ENCODE results near the gene RRP7A.
"Not testable (repeated sequence)": the region's sequence is repeated elsewhere in the genome, so short reads cannot be mapped to it uniquely, and the experiment has no call there.

RRP7A gene

GRCh38 chr22:42495533-42496141, 24.0 kb downstream of the RRP7A start:
- not testable (repeated sequence) for DNase-seq (ENCODE audit: low spot score)

- DNase-seq (ENCODE audit: low spot score): no peak
Measured at GRCh38 chr22:42493393-42493792, 26.2 kb downstream of the RRP7A start.

- DNase-seq (ENCODE audit: low spot score): no peak
Measured at GRCh38 chr22:42492323-42492690, 27.3 kb downstream of the RRP7A start.

- DNase-seq (ENCODE audit: low spot score): no peak
Measured at GRCh38 chr22:42490243-42490832, 29.3 kb downstream of the RRP7A start.

- no peak for DNase-seq (ENCODE audit: low spot score)
Measured at GRCh38 chr22:42489000-42489399, 30.6 kb downstream of the RRP7A start.

- DNase-seq (ENCODE audit: low spot score): no peak
Measured at GRCh38 chr22:42484506-42484905, 35.1 kb downstream of the RRP7A start.

DNA sequence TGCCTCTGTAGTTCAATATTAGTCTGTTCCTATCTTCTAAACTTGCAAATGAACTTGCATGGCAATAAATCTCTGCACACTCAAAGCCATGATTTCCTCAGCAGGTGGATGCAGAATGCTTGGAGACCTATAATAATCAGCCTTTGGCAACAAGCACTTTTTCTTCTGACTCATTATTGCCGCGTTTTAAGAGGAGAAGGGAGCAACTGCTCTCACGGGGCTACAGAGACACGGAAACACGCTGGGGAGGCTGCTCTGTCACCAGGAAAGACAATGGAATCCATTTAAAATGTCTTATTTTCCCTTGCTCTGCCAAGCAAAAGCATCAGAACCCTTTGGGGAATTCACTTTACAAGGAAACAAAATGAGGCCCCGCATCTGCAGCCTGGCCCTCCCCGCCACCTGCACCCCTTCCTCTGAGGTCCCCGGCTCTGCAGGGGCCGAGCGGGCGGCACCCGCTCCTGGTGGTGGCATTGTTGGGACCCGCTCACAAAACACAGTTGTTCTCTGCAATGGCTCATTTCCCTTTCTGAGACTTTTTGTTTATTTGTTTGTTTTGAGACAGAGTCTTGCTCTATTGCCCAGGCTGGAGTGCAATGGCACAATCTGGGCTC, 35.9 kb downstream of the RRP7A start:
- DNase-seq (ENCODE audit: low spot score): not testable (repeated sequence)

DNA sequence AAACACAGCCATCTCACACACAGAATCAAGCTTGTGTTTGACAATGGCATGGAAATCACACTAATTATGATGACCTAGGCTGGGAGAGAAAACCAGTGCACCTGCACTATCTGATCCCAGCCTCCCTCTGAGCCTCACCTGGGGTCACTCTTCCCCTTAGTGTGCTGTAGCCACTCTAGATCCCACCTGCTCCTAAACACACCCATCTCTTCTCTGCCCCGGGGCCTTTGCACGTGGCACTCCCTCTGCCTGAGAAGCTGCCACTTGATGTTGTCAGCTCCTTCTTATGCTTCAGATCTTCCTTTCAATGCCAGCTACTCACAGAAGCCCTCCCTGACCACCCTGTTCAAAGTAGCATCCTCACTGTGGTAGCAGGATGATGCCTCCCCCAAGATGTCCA, 44.5 kb downstream of the RRP7A start:
- DNase-seq (ENCODE audit: low spot score): no peak

DNA sequence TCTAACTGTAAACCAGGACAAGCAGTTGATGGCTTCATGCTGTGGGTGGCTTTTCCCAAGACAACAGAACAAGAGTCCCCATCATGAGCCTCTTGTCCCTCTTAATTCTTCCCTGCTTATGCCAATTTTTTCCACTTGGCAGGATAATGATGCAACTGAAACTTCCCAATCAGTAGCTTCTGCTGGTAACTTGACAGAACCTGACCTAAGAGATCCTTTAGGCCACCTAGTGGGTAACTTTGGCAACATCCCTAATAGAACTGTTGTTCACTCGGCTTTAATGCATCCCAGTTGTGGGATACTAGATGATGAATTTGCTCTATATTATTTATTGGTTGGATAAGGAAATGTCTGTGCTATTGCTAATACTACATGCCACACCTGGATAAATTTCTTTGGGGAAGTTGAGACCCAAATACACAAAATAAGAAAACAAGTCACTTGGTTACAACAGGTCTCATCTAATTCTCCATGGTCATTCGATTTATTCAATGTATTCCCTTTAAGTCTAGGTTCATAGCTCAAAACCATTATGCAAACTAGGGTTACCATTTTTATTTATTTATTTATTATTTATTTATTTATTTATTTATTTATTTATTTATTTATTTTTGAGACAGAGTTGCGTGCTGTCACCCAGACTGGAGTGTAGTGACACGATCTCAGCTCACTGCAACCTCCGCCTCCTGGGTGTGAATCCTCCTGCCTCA, 46.0 kb downstream of the RRP7A start:
- DNase-seq (ENCODE audit: low spot score): peak; percentile 71

- DNase-seq (ENCODE audit: low spot score): no peak
Measured at GRCh38 chr22:42472671-42473070, 46.9 kb downstream of the RRP7A start.

DNA sequence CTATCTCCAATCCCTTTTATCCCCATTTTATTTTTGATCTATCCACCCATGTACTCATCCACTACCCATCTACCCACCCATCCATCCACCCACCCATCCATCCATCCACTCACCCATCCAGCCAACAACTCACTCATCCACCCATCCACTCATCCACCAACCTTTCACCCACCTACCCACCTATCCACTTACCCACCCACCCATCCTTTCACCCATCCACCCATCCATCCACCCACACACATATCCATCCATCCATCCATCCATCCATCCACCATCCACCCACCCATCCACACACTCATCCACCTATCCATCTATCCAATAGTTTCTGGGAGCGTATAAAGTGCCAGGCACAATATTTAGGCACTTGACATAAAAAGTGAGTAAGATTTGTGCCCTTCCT, 48.2 kb downstream of the RRP7A start:
- DNase-seq (ENCODE audit: low spot score): no peak

GRCh38 chr22:42470366-42471082, 49.1 kb downstream of the RRP7A start:
- DNase-seq (ENCODE audit: low spot score): no peak

GRCh38 chr22:42468841-42469240, 50.8 kb downstream of the RRP7A start:
- no peak for DNase-seq (ENCODE audit: low spot score)

GRCh38 chr22:42462016-42462415, 57.6 kb downstream of the RRP7A start:
- DNase-seq (ENCODE audit: low spot score): no peak

DNA sequence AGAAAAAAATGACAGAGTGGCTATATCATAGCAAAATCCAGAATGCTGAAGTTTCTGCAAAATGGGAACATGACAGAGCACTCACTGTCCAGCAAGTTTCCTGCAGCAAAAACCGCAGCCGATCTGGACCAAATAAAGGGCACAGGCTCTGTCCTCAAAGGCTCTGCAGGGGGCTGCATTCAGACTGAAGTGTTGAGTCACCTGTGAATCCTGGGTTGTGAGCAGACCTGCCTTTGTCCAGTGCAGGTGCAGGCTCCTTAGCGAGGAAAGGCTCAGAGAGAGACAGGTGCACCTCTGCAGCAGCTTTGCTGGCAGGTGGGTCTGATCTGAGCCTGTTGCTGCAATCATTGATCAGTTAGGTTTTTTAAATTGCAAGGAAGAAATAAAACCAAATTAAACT, 58.1 kb downstream of the RRP7A start:
- DNase-seq (ENCODE audit: low spot score): no peak
